GM20431 (cell line): Measurements from ENCODE around the gene CCDC97.

ENCODE experiments used
- in situ Hi-C: fragments of 300-500 bp; cut with MseI, MboI; formaldehyde crosslinking; loops from one replicate; pipeline ENCODE4 v1.15.0; 2020; ENCODE audit warnings: low sequenced_read_pairs; ENCODE audit not compliant: unreplicated experiment

Gene CCDC97

DNA sequence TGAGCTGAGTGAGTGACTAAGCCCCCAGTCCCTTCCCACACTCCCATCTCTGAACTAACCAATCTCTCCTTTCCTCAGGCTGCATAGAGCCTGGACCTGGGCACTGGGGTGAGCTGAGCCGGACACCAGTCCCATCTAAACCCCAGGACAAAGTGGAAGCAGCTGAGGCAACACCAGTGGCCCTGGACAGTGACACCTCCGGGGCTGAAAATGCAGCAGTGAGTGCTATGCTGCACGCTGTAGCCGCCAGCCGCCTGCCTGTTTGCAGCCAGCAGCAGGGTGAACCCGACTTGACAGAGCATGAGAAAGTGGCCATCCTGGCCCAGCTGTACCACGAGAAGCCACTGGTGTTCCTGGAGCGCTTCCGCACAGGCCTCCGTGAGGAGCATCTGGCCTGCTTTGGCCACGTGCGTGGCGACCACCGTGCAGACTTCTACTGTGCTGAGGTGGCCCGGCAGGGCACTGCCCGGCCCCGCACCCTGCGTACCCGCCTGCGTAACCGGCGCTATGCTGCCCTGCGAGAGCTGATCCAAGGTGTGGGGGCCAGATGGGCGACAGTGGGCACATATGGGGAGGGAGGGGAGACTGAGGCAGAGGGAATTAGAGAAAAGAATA lies 6.4 kb downstream of the CCDC97 start:
- in situ Hi-C loops: no loop called here

DNA sequence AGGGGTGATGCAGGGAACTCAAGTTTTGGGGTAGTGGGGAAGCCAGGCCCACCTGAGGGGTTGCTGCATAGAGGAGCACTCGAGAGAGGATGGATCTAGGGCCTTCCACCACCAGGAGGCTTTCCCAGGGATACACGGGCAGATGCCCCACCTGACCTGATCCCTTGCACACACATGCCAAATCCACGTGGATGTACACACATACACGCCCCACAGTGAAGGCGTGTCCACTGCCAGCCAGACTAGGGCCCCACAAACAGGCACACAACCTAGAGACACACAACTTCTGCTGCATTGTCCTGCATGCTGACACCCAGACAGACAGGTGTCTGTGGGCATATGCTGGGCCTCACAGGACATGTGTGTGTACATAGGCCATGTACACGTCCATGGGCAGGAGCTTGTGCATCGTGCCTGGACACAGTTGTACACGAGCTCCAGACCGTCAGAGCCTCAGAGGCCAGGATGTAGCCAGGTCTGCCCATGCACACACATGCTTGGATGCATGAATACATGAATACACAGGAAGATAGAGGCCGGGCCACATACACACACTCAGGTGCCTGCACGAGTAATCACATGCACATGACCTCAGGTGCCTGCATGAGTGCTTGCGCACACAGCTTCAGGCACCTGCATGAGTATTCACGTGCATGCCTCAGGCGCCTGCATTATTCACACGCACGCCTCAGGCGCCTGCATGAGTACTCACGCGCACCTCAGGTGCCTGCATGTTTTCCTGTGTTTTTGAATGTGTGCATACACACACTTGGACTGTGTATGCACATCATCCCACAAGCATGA lies 8.9 kb downstream of the CCDC97 start:
- in situ Hi-C loops: no loop called here

DNA sequence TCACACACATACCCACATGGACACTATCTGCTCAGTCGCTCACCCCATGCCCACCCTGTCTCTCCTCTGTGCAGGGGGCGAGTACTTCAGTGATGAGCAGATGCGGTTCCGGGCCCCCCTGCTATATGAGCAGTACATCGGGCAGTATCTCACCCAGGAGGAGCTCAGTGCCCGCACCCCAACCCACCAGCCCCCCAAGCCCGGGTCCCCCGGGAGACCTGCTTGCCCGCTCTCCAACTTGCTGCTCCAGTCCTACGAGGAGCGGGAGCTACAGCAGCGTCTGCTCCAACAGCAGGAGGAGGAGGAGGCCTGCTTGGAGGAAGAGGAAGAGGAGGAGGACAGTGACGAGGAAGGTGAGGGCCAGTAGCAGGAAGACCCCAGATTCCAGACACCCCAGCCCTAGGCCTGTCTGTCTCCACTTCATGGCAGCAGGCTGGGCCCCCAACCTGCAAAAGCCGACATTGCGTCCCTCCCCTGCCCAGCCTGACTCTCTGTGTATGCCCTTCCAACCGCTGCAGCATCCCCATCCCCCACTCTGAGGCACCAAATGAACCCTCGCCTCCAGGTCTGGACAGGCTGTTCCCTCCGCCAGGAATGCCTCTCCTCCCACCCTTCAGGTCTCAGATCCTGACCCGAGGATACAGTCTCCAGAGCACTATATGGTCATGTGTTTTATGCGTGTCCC lies 9.7 kb downstream of the CCDC97 start:
- in situ Hi-C loops: no loop called here

DNA sequence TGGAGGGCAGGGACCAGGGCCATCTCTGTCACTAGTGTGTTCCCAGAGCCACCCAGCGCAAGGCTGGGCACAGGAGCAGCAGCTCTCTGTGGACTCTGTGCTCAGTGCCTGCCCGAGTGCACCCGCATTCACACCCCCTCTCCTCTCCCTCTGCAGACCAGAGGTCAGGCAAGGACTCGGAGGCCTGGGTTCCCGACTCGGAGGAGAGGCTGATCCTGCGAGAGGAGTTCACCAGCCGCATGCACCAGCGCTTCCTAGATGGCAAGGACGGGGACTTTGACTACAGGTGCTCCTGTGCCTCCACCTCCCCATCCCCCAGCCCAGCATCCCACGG lies 10.2 kb downstream of the CCDC97 start:
- in situ Hi-C loops: no loop called here

DNA sequence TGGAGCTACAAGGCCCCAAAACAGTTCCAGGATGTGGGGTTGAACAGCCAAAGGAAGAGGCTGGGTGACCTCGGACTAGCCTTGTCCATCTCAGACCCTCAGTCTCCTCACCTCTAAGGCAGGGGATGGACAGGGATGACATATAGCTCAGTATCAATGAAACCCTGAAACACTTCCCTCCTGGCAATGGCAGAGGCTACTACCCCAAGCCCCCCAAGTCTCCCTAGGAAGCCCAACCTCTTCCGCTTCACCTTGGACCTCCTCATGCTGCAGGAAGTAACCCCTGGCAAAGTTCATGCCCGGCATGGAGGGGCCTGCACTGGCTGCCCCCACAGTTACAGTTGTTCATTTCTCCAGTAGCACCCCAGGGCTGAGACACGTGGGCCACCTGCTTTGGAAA lies 10.6 kb downstream of the CCDC97 start:
- in situ Hi-C loops: no loop called here

DNA sequence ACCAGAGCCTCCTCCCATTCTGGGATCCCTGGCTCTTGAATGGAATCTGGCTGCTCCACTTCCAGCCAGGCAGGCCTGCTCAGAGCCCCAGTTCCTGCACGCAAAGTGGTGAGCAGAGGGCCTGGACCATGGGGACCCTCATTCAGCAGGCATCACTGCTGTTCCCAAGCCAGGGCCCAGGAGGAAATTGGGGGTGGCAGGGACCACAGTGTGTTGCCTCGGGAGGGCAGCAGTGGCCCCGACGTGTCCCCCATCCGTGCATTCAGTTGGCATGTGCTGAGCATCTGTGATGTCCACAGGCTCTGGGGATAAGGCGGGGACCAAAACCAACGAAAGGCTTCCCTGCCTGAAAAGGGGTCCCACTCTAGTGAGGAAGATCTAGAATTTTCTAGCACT lies 11.2 kb downstream of the CCDC97 start:
- in situ Hi-C loops: no loop called here

DNA sequence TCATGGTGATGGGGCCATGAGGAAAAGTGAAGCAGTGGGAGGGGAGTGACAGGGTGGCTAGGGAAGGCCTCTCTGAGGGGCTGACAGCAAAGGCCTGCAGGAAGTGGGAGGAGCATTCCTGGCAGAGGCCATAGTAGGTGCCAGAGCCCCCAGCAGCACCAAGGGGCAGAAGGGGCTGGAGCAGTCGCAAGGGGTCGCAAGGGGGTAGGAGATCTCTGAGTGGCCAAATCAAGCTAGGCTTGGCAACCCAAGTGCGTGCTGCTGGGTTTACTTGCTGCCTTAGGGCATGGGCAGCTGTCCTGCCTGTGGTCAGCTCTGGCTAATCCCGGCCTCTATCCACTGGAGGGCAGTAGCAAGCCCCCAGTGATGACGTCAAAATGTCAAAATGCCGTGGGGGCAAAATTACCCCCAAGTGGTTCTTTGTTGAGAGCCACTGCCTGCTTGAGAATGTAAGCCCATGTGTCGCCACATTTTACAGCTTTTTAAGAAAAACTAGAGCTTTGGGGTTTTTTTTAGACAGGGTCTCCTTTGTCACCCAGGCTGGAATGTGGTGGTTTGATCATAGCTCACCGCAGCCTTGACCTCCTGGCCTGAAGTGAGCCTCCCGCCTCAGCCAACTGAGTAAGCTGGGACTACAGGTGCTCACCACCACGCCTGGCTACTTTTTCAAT lies 11.8 kb downstream of the CCDC97 start:
- in situ Hi-C loops: no loop called here

DNA sequence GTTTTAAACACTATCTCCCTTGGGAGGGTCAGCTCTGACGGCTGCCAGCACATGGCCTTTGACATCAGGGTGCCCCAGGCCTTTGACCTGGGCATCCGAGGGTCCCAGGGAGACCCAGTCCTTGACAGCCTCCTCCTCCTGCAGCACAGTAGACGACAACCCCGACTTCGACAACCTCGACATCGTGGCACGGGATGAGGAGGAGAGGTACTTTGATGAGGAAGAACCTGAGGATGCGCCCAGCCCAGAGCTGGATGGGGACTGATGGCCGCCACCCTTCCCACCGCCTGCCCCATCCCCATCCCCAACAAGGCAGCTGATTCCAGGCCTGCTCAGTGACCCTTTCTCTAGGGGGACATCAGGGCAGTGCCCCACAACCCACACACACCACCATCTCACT lies 12.5 kb downstream of the CCDC97 start:
- in situ Hi-C loops: no loop called here

DNA sequence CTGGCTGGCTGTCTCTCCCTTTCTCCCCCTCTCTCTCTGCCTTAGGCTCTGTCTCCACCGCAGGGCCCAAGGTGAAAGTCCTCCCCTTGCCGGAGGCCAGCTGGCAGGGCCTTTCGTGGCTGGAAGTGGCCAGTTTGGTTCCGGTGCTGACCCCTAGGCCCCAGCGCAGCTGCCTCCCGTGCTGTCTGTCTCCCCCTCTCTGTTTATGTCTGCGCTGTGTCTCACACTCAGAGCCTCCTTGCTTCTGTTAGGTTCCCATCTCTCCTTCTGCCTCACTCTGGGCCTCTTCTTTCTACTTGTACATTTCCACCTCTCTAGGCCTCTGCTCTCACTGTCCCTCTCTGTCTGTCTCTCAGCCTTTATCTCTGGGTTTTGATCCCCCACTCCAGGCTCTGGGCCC lies 13.1 kb downstream of the CCDC97 start:
- in situ Hi-C loops: no loop called here

DNA sequence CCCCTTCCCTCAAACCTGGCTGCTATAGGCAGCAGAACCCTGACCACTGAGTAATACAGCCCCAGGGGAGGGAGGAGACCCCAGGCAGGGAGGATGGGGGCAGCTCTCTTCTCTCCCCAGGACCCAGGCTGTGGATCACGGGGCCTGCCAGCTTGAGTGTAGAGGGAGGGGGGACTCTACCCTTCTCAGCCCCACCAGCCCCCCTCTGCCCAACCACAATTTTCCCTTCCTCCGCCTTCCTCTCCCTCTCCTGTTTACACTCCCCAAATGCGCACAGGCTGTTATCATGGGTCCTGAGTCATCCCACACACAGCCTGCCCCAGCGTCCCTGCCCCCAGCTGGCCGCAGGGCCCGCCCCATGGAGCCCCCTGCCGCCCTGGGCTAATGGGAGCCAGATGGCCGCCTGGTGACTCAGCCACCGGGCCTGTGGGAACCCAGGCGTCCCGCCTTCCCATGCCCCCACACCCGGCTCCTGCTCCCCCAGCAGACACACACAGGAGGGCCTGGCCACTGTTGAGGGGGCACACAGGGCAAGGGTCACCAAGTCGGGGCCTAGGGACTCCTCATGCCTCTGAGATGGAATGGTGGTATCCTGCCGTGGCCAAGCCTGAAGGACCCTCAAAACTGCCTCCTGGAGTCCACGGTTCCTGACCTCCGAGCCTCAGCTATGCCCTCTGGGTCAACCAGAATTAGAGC lies 13.6 kb downstream of the CCDC97 start:
- in situ Hi-C loops: no loop called here

DNA sequence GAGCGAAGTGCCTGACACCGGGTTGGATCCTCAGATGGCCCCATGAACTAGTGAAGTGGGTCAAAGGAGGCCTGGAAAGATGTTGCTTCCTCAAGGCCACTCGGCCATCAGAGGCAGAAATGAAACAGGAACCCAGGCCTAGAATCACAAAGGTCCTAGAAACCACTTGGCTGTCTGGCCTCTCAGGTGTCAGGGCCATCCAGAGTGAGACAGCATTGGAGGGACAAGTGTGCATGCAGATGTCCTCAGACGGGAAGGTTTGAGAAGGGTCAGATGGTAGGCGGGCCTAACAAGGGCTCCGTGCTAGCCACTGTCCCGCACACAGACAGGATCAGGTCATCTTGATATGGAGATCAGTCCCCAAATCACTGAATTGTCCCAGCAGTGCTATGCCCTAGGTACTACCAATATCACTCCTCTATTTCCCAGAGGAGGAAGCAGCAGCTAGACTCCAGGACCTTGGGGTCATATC lies 14.3 kb downstream of the CCDC97 start:
- in situ Hi-C loops: no loop called here

DNA sequence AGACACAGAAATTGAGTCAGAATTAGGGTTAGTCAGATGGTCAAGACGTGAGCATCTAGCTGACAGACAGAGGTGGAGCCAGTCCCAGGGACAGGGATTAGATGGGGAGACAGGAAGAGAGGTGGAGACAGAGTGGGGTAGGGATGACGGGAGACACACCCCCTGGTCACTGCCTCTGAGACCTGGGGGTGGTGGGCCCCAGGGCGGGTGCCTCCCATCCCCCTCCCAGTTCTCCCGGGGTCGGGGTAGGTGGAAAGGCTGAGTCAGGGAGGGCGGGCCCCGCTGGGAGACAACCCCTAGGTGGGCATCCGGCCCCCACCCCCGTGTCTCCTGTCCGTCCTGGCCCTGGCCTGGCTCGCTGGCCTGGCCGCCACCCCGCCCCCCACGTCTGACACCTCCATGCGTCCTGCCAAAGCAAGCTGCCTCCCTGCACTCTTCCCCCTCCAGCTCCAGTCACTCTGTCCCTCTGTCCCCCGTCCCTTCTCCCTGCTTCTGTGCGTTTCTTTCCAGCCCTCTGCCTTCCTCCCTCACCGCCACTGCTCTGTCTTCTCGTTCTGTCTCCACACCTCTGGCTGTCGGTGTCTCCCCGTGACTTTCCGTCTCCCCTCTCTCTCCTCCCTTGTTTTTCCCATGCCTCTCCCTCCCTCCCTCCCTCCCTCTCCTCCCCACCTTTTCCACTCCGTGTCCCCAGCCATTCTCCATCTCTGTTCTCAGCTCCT lies 15.1 kb downstream of the CCDC97 start:
- in situ Hi-C loops: no loop called here

DNA sequence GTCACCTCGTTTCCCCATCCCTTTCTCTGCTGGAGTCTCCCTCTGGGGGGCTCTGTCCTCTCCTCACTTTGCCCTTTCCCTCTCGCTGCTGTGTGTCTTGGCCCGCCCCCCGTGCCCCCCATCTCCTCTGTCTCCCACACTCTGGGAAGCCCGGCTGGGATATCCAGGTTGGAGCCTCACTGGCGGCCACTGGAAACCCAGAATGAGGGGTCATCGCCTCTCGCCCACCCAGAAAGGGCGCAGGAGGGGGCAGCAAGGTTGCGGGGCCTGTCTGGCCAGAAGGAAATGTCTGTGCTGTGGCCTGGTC lies 15.6 kb downstream of the CCDC97 start:
- in situ Hi-C loops: no loop called here

DNA sequence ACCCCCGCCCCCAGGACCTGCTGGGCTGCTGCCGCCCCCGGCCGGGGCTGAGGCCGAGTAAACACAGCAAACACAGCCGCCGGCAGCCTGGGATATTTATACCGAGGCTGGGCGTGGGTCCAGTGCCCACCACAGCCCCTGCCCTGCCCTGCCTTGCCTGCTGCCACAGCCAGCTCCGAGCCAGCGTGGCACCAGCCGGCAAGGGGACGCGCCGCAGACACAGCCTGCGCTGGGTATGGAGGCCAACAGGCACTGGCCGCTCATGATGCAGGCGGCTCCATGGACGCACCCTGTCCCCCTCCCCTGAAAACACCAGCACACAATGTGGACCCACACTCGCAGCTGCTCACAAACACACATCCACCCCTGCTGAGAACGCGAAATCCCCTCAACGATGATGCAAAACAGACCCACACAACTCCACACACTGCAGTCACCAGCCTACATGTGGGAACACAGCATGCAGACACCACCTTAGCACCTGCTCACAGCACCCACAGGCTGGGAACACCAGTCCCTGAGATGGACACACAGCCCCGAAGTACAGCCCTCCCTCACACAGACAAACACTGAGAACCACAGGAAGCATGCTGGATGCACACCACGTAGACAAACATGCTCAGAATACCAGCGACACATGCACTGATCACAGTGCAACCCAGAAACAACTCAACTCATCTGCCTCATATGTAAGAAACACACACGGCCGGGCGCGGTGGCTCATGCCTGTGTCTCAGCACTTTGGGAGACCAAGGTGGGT lies 16.2 kb downstream of the CCDC97 start:
- in situ Hi-C loops: no loop called here

DNA sequence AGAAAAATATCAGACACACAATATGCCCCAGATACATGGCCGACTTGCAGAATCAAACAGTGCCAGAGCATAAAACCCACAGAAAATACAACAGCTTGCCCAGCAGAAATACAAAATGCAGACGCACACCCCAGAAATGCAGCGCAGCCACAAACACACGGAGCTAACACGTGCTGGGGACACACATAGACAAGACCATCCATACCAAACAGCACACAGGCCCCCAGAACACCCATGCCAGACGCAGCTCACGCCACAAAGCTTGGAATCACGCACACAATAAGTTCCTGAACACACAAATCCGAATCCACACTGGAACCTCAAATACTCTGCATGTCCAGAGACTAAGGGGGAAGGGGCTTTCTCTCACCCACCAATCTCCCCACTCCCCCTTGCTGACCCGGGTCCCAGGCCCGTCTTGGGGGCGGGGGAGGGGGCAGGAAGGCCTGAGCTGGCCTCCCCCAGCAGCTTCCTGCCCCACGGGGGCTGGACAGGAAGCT lies 17.2 kb downstream of the CCDC97 start:
- in situ Hi-C loops: no loop called here

DNA sequence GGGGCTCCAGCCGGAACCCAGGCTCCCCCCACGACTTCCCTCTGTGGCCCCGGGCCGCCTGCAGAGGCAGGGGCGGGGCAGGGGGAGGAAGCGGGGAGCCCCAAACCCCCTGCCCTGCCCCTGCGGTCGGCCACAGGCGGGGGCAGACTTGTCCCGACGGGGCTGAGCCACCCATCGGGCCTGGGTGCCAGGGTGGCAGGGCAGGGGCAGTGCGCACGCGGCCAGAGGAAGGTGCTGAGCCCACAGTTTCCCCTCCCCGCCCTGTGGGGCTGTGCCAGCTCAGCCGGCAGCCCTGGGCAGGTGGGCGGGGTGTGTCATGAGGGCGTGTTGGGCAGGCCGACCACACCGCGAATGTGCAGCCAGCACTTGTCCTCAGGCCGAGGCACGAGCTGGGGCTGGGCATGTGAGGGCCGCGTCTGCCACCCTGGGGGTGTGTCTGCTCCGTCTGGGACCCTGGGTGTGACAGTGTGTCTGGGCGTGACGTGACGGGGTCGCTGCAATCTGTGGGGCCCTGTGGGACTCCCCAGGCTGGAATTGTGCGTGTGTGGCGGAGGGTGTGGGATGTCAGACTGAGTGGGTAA lies 17.7 kb downstream of the CCDC97 start:
- in situ Hi-C loops: no loop called here

DNA sequence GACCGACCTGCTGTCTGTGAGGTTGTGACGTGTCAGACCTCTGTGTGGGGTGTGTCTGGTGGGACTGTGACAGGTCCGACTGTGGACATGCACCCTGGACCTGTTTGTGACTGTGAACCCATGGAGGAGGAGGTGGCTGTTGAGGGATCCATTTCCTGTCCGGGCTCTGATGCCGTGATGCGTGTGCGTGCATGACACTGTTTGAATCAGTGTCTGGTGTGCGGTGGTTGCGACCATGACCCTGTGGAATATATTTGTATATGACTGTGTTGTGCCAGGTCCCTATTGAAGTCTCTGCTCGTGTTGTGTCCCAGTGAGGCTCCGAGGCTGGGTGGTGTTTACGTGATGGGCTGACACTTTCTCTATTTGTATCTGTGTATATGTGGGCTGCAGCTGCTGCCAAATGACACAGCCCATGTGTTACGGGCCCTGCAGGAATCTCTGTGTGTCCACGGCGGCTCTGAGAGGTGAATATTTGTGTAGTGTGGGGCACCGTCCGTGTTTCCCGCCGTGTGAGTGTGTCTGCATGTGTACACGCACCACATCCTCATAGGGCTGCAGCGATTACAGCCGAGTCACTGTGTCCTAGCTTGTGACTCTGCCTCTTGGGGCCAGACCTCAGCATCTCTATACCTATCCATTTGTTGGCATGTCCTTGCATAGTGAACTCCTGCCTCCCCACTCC lies 18.3 kb downstream of the CCDC97 start:
- in situ Hi-C loops: no loop called here

DNA sequence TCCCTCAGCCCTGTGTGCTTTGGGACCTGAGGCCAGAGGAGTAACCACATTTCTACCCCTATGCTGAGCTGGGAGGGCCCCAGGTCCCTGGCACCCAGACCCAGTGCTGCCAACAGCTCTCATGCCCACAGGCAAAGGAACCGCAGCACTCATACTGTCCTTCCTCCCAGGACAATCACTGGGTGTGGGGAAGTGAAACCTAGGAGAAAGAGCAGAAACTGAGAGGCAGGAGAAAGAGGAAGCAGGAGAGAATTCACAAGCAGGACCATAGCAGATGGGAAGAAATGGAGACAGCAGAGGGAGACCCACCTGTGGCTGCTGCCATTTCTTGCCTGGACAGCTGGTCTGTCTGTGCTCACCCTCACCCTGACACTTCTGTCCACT lies 18.9 kb downstream of the CCDC97 start:
- in situ Hi-C loops: no loop called here
